ENCODE measurements around the gene OGN.

The OGN gene

GRCh38 chr9:92342825-92343488 is 61.4 kb downstream of the OGN start:
- DNase-seq: no peak

- DNase-seq: no peak
Measured at GRCh38 chr9:92341578-92341977, 62.8 kb downstream of the OGN start.

GRCh38 chr9:92333282-92333634 is 71.1 kb downstream of the OGN start:
- DNase-seq: no peak

Measured in NCI-H187 treated with DMSO at 0.1 percent for 48 hours (cell line).